Stimulated activated CD8-positive, alpha-beta memory T cell treated with anti-CD3 and anti-CD28 coated beads, Interleukin-12 subunit alpha, Interleukin-12 subunit beta, amount 100 ng/mL, for 24 hours (primary cell): Measurements from ENCODE around the gene UBP1.
"Not testable (repeated sequence)": the region's sequence is repeated elsewhere in the genome, so short reads cannot be mapped to it uniquely, and the experiment has no call there.

Experiments used
- DNase-seq: peaks from one replicate; pipeline ENCODE4 v3.0.0-alpha.2; 2020; ENCODE audit errors: extremely low read depth

The UBP1 gene

DNA sequence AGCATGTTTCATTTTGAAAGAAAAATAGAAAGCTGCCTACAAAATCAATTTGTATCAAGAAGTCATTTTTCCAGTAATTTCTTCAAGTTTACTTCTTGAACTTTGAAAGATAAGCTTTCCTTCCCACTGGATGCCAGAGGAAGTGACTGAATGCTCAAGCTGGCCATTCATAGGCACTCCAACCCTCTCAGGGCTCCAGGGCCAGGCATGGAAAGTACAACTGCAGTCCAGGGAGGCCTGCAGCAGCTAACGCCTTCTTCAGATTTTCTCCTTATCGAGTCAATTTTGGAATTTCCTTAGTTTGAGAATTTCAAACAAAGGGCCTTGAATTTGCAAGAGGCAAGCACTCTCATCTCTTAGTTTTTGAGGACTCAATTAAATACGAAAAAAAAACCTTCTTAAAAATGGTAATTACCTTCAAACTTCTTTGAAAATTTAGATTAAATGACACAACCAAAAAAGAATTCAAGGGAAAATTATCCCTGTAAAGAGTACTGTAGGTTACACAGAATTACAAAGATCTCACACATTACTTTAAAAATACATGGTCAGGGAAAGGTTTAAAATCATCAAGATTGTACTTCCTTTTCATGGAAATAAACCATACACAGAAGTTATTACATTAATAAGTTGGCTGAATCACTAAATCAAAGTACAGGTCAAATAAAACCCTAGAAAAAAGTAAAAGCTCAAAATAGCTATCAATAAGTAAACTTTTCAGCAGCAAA is 2.5 kb downstream of the UBP1 start:
- DNase-seq = no peak

DNA sequence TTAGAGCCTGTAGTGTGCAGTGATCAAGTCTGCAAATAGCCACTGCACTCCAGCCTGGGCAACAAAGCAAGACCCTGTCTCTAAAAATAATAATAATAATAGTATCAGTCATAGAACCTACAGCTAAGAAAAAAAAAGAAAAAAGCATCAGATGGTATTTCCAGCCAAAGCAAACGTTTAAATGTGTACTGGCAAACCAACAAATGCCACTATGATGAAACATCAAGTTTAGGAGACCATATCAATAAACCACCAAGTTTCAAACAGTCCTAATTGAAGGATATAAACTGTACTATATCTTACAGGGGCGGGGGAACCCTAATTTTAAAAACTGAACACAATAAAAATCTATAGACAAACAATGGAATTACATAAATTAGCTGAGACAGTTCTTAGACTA is 6.4 kb downstream of the UBP1 start:
- no peak for DNase-seq

DNA sequence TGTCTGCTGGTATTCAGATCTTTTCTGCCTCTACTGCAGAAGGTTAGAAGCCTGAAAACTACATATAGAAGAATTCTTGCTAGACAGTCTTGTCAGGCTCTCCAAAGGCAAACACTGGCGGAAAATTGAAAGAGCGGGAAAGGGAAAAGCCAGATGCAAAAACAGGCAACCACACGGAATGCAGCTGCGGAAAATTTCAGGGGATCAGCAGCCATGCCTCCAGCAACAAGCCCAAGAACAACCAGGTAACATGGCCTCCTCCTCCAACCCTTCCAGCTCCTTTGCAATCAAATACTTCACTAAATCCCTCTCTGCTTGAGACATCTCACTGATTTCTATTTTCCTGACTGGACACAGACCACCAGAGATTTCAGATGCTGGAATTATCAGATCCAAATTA is 9.6 kb downstream of the UBP1 start:
- DNase-seq = no peak

DNA sequence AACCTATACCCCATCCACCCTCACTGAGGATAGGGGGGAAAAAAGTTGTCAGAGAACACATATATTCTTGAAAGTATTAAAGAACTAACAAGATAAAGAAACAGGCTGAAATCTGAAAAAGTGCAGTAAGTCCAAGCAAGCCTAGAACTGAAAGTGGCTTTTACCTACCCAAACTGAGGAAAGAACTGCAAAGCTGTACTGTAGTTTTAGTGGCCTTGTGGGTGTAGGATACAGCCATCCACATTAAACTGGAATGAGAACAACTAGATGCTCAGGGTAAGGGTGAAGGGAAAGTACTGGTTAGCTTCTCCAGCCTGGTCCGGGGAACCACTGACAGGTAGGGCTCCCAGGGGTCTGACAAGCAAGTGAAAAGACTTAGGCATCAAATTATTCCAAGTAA is 10.1 kb downstream of the UBP1 start:
- no peak for DNase-seq

DNA sequence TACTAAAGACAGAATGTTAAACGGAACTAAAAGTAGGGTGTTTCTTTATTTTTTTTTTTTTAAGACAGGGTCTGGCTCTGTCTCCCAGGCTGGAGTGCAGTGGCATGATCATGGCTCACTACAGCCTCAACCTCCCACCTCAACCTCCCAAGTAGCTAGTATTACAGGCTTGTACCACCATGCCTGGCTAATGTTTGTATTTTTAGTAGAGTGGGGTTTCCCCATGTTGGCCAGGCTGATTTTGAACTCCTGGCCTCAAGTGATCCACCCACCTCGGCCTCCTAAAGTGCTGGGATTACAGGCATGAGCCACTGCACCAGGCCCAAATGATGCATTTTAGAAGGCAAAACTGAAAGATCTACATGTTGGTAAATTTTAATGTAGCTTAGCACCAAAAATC is 10.9 kb downstream of the UBP1 start:
- DNase-seq = not testable (repeated sequence)

DNA sequence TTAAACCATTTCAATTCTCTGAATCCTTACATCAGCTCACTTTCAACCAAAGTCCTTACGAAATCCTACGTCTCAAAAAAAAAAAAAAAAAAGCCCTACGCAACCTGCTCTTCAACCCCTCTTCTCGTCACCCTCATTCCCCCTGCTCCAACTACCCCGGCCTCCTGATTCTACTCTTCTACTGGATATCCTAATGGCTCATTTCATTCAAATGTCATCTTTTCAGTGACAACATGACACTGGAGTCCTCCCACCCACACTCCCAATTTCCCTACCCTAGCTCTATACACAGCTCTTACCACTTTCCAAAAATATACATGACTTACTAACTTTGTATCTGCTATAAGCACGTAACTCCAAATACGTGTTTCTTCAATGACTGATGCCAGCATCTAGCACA is 11.5 kb downstream of the UBP1 start:
- DNase-seq = no peak

DNA sequence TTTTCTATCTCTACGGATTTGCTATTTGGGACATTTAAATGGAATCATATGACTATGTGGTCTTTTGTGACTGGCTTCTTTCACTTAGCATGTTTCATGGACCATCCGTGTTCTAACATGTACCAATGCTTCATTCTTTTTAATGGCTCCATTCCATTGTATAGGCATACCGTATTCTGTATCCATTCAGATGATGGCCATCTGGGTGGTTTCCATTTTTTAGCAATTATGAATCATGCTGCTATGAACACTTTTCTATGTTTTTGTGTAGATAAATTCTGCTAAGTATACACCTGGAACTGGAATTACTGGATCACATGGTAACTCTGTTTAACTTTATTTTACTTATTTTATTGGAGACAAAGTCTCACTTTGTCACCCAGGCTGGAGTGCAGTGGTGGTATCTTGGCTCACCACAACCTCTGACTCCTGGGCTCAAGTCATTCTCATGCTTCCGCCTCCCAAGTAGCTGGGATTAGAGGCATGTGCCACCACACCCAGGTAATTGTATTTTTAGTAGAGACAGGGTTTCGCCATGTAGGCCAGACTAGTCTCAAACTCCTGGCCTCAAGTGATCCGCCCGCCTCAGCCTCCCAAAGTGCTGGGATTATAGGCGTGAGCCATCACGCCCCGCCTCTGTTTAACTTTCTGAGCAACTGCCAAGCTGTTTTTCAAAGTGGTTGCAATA is 13.4 kb downstream of the UBP1 start:
- DNase-seq = no peak

DNA sequence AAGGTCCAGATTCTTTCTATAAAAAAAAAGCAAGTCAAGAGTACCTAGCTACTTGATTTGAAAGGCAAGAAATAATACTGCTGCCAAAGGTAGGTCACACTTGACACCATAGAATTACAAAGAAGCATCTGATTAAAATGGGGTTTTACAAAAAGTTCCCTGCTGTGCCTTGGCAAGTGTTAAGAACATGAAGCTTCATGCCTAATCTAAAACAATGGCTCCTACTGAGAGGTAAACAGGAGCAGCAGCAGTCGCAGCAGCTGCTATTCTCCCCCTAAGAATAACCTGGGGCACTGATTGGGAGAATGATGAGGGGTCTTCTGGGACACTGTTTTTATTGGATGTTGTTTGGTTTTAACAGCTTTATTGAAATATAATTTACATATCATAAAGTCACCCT is 14.1 kb downstream of the UBP1 start:
- no peak for DNase-seq

DNA sequence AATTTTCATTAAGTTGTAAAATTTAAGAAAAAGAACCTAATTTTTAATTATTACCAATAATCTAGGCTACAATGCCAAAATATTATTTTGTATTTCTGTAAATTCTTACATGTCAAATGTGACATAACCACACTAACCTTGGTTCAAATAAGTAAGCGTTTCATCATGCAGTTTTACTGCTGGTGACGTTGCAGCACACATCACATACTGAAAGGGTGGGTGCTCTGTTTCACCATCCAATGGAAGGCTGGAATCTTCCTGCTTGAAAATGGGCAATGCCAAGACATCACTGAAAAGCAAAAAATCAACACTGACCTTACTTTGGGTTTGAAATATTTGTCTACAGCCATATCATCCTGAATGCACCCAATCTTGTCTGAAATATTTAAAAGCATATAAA is 14.8 kb downstream of the UBP1 start:
- no peak for DNase-seq

DNA sequence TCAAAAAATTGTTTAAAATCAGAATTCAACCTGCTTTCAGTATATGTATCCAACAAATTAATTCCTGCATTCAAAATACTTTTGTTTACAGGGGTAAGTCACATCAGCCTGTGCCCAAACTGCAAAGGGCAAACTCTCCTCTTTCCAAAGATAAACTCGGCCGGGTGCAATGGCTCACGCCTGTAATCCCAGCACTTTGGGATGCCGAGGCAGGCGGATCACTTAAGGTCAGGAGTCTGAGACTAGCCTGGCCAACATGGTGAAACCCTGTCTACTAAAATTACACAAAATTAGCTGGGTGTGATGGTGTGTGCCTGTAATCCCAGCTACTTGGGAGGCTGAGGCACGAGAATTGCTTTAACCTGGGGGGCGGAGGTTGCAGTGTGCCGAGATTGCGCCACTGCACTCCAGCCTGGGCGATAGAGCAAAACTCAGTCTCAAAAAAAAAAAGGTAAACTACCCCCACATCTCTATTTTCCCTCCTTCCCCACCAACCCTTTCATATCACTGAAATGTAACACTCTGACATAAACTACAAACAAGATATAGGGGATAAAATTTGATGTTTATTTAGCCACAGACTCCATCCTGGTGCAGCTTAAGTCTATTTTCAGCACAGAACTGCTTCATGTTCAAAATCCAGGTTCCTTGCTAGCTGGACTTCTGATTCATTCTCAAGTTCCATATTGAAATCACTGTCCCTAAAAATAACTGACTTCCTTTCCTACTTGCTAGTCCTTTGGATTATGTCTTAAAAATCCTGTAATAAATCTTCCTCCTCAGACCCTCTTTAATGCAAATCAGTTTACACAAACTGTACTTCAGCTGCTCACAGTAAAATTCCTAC is 15.4 kb downstream of the UBP1 start:
- DNase-seq = no peak

DNA sequence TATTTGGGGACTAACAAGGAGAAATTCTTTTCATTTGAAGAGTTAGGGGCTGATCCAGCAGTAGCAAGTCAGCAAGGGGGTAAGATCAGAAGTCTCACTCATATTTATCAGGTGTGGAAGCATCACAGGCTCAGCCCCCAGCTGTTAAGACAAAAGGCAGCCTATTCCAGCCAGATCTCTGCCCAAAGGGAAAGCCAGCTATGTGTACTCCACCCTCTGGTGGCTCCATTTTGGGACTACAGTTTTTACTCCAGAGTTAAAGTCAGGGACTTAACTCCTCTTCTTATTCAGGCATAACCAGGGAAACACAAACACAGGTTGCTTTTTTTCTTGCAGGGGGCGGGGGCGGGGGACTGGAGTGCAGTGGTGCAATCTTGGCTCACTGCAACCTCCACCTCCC is 19.2 kb downstream of the UBP1 start:
- DNase-seq = no peak

DNA sequence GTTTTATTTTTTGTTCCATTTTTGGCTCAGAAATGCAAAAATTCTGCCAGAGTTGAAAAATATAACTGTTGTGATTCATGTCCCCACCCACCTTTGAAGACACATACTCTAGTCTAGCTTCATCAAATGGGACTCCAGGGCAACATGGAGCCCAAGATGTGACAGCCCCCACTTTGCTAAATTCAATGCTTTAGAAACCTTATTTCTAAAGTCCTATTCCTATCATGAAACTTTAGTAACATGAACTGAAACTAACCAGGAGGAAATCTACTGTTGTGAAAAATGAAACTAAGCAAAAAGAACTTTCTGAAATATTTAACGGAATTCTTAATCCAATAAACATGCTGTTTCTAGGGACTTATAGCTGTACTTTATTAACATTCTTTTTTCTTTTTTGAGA is 20.3 kb downstream of the UBP1 start:
- no peak for DNase-seq

DNA sequence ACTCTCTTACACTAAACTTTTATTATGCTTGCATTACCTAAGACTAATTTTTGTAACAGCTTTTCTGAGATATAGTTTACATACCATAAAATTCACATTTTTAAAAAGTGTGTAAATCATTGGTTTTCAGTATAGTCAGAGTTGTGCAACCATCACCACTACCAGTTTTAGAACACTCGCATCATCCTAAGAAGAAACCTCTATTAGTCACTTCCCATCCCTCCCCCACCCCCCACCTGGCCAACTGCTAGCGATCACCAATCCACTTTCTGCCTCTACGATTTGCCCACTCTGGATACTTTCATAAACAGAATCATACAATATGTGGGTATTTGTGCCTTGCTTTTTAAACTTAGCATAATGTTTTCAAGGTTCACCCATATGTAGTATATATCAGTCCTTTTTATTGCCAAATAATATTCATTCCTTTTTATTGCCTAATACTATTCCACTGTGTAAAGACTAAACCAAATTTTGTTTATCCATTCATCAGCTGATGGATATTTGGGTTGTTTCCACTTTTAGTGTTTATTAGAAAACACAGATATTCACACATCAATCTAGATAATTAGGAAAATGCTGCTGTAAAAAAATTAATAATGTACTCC is 23.0 kb downstream of the UBP1 start:
- no peak for DNase-seq

DNA sequence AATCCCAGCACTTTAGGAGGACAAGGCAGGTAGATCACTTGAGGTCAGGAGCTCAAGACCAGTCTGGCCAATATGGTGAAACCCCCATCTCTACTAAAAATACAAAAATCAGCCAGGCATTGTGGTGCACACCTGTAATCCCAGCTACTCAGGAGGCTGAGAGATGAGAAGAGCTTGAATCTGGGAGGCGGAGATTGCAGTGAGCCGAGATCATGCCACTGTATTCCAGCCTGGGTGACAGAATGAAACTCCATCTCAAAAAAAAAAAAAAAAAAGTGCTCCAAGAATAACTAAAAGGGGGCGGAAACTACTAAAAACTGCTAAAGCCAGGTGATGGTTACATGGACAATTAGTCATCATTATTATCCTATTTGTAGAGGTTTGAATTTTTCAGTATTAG is 29.4 kb downstream of the UBP1 start:
- DNase-seq = not testable (repeated sequence)

DNA sequence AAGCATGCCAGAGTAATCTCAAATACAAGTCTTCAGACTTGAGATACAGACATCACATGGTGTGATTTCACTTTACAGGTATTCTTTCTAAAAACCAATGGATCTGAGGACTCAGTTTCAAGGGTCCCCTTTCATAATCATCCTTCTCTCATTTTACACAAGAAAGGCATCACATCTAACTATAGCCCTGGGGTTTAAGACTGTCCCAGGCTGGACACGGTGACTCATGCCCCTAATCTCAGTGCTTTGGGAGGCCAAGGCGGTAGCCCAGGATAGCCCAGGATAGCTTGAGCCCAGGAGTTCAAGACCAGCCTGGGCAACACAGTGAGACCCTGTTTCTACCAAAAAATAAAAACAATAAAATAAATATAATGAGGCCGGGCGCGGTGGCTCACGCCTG is 36.4 kb downstream of the UBP1 start:
- DNase-seq = no peak

DNA sequence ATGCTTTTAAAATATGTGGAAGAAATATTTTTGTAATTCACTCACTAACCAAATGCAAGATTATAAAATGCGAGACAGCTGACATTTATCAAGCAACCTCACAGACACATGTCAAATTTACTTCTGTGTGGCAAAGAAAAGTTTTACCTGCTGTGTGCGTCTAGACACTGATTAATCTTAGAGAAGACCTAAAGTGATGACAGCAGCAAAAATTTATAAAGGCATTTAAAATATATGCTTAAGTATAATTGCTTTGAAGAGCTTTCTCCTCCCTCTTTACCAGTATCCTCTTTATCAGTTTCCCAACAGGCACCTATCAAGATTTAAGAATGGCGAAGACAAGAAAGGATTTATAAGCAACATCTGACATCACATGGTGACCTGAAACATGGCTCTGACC is 37.3 kb downstream of the UBP1 start:
- no peak for DNase-seq

DNA sequence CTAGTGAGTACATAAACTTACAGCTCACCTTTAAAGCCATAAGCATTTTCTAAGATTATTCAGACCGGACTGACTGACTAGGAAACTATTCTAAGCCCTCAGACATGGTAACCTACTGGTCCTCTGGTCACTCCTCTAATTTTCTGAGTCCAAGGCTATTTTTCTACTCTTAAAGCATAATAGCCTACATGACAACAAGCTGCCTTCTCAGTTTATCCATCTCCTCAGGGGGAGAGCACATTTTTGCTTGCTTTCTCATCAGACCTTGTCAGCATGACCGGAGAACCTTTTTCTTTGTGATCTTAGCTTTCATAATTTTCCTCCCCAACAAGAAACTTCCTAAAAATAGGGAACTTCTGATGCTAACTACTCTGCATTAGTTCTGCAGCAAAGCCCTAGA is 38.4 kb downstream of the UBP1 start:
- DNase-seq = no peak

DNA sequence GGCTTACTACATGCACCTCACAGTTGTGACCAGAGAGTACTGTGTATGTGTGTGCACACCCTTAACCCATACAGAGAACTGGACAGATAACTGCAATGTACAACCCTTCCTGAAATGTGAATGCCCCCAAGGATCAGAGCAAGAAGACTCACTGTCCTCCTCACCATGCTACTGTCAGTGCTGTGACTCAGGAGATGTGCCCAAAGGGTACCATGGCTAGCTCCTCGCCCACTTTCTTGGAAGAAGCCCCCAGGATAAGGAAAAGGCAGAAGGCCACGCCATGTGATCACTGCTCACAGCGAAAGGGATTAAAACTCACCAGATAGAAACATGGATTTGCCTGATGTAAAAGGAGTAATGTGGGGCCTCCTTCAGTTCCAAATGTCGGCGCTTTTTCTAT is 41.8 kb downstream of the UBP1 start:
- no peak for DNase-seq

DNA sequence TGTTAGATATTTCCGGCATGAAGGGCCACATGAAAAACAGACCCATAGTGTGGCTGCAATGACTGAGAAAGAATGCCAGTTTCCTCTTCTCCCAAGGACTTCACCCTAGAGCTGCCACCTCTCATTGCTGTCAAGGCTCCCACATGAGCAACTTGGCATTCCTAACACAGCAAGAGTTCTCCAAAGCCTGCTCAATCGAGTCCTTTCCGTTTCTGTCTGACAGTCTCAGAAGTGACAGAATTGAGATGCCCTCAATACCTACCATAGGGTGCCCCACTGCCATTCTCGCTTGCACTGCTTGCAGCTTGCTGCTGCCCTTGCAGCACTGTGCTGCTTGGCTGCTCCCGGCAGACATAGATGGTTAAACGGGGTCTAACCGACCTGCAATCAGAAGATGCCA is 44.3 kb downstream of the UBP1 start:
- no peak for DNase-seq

DNA sequence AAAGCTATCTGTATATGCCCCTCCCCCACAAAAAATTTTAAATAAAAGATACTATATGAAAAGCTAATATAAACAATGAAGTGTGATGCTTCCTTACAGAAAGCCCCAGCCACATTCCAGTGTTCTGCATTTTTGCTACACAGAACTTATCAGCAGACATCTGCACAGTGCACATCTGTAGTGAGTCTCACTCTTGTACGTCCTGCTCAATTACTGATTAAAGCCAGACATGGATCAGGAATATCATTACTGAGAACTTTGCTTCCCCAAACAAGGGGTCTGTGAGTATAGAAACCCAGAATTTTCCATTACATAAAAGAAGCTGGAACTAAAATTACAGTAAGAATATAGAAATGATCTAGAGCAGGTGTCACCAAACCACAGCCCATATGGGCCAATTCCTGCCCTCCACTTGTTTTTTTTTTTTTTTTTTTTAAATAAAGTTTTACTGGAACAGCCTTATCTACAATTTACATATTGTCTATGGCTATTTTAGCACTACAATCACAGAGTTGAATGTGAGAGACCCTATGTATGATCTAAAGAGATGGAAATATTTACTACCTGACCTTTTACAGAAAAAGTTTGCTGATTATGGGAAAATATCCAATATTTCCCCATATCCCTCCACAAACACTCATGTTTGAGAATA is 45.7 kb downstream of the UBP1 start:
- no peak for DNase-seq

DNA sequence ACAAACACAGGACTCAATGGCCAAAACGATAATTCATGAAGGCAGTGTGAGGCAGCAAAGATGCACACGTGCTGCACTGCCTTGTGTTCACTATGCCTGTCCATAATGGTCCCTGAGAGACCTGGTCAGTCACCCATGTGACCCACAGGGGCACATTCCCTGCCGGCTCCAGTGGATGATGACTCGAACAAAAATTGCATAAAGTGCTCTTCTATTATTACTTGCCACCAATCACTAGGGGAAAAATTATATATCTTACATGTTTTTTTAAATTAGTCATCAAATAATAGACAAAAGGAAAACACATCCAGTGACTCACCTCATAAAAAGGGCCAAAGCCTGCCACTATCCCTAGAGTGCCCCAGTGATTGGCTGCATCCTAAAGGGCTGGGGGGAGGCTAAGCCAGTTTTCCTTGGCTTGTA is 47.5 kb downstream of the UBP1 start:
- DNase-seq = no peak

DNA sequence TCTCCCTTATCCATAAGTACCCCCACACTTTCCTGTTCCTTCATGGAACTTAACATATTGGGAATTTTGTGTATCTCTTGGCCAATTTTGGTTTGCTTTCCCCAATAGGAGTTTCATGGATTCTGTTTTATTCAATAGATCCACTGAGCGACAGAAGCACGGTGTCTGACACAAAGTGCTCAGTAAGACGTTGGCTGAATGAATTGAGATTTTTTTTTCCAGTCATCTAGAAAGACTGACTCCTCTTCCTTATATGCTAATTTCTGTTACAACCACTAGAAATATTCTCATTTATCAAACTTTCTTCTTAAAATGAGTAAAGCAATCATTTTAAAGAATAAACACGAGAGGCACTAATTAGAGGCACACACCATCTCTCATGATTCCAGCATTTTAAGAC is 48.1 kb downstream of the UBP1 start:
- DNase-seq = no peak
